HepG2 (cell line): Measurements from ENCODE around the gene ZC3H8. TPM values are rescaled to one million over a fixed set of nuclear protein-coding genes. Genes with fewer than 3 reads are reported as not detected.
A peak's percentile ranks its signal among the peaks of the same experiment; 100 is the strongest.

Experiments used
- ARHGAP35 ChIP-seq: sonication (generic); formaldehyde crosslinking; IDR thresholded peaks from 2 replicates; pipeline ENCODE4 v1.9.0; 2022; ENCODE audit warnings: mild to moderate bottlenecking, inconsistent platforms, moderate library complexity, missing genetic modification reagents, borderline replicate concordance
- CAMTA2 ChIP-seq: sonication (generic); formaldehyde crosslinking; IDR thresholded peaks from 2 replicates; pipeline ENCODE4 v1.4.0; 2020; ENCODE audit warnings: mild to moderate bottlenecking, missing genetic modification reagents, borderline replicate concordance
- JUNB ChIP-seq: sonication (generic); formaldehyde crosslinking; IDR thresholded peaks from 2 replicates; pipeline ENCODE4 v1.8.0; 2022; ENCODE audit warnings: missing genetic modification reagents, mild to moderate bottlenecking, borderline replicate concordance
- KLF13 ChIP-seq: sonication (generic); formaldehyde crosslinking; IDR thresholded peaks from 2 replicates; pipeline ENCODE4 v1.4.0; 2020; ENCODE audit warnings: mild to moderate bottlenecking, missing genetic modification reagents
- MTA1 ChIP-seq: sonication (generic); formaldehyde crosslinking; IDR thresholded peaks from 2 replicates; pipeline ENCODE4 v1.4.0; 2020; ENCODE audit warnings: missing genetic modification reagents, mild to moderate bottlenecking, borderline replicate concordance
- MZF1 ChIP-seq: sonication (generic); formaldehyde crosslinking; IDR thresholded peaks from 2 replicates; pipeline ENCODE4 v1.8.1; 2023; ENCODE audit warnings: mild to moderate bottlenecking, missing genetic modification reagents, borderline replicate concordance
- NCOA2 ChIP-seq: sonication (generic); formaldehyde crosslinking; IDR thresholded peaks from 2 replicates; pipeline ENCODE4 v1.8.0; 2022; ENCODE audit warnings: inconsistent platforms
- NR2F1 ChIP-seq, 2 experiments: fragments of 450-650 bp in 1 of 2; formaldehyde crosslinking in 1 of 2; IDR thresholded peaks; 2 replicates each; pipeline versions ENCODE4 v1.5.0 to v1.6.1; 2016 to 2020; ENCODE audit warnings: mild to moderate bottlenecking in 1 of 2, missing compliant biosample characterization in 1 of 2, missing genetic modification reagents in 1 of 2, moderate library complexity in 1 of 2
- REPIN1 ChIP-seq: sonication (generic); formaldehyde crosslinking; IDR thresholded peaks from 2 replicates; pipeline ENCODE4 v1.8.0; 2022; ENCODE audit warnings: missing genetic modification reagents, low read depth, mild to moderate bottlenecking, borderline replicate concordance
- STAT5B ChIP-seq: sonication (generic); formaldehyde crosslinking; IDR thresholded peaks from 2 replicates; pipeline ENCODE4 v1.4.0; 2020; ENCODE audit warnings: missing genetic modification reagents
- TARDBP ChIP-seq: sonication (generic); formaldehyde crosslinking; IDR thresholded peaks from 2 replicates; pipeline ENCODE4 v1.8.0; 2022; ENCODE audit warnings: mild to moderate bottlenecking, missing genetic modification reagents
- ZNF10 ChIP-seq: sonication (generic); formaldehyde crosslinking; IDR thresholded peaks from 2 replicates; pipeline ENCODE4 v1.4.0; 2020; ENCODE audit warnings: mild to moderate bottlenecking, low read depth, missing genetic modification reagents, borderline replicate concordance
- ZNF205 ChIP-seq: IDR thresholded peaks from 2 replicates; pipeline ENCODE4 v1.6.1; 2018; ENCODE audit warnings: missing biosample characterization, missing genetic modification reagents
- ZNF383 ChIP-seq: sonication (generic); formaldehyde crosslinking; IDR thresholded peaks from 2 replicates; pipeline ENCODE4 v1.4.0; 2020; ENCODE audit warnings: missing genetic modification reagents, mild to moderate bottlenecking, borderline replicate concordance
- ZNF543 ChIP-seq: sonication (generic); formaldehyde crosslinking; IDR thresholded peaks from 2 replicates; pipeline ENCODE4 v1.4.0; 2020; ENCODE audit warnings: mild to moderate bottlenecking, missing genetic modification reagents
- ZNF878 ChIP-seq: sonication (generic); formaldehyde crosslinking; IDR thresholded peaks from 2 replicates; pipeline ENCODE4 v1.8.1; 2023; ENCODE audit warnings: mild to moderate bottlenecking, missing genetic modification reagents, moderate library complexity
- polyA plus RNA-seq, 8 experiments: library from polyadenylated mRNA; depleted of rRNA in 3 of 8; stranded (reverse) in 7 of 8; unstranded in 1 of 8; fragments of >200 nt; fragmentation: Illumina TruSeq in 4 of 8; extraction: Trizol in 4 of 8; gene quantifications; 2 replicates each; pipeline versions ENCODE4 v1.2.1 to v1.2.3, GENCODE V29; 2011 to 2016; ENCODE audit warnings: low read depth in 4 of 8, missing spikeins in 1 of 8, mixed read lengths in 1 of 8; ENCODE audit not compliant: insufficient read depth in 1 of 8
- total RNA-seq, 5 experiments: library from RNA; depleted of rRNA; stranded (reverse); fragments of >200 nt; fragmentation: Illumina TruSeq; extraction: Trizol; gene quantifications; 2 replicates each; pipeline ENCODE4 v1.2.3, GENCODE V29; 2016; ENCODE audit warnings: low read depth in 1 of 5
- TF ChIP-seq, protein P1 (sequence below): sonication (generic); formaldehyde crosslinking; IDR thresholded peaks from 2 replicates; pipeline ENCODE4 v1.4.0; 2020; ENCODE audit warnings: missing genetic modification reagents
- TF ChIP-seq, protein P2 (sequence below): sonication (generic); formaldehyde crosslinking; IDR thresholded peaks from 2 replicates; pipeline ENCODE4 v1.4.0; 2020; ENCODE audit warnings: missing genetic modification reagents
- TF ChIP-seq, protein P3 (sequence below): sonication (generic); formaldehyde crosslinking; IDR thresholded peaks from 2 replicates; pipeline ENCODE4 v1.5.1; 2020; ENCODE audit warnings: missing genetic modification reagents, mild to moderate bottlenecking, borderline replicate concordance
- TF ChIP-seq, protein P4 (sequence below): sonication (generic); formaldehyde crosslinking; IDR thresholded peaks from 2 replicates; pipeline ENCODE4 v1.4.0; 2020; ENCODE audit warnings: missing genetic modification reagents

The ZC3H8 gene
- total and polyA plus RNA-seq, 2 of the 13 experiments (the other 11 are each of a cell fraction or from before 2014, with no cell fraction given): 4.5 to 17.0 TPM

DNA sequence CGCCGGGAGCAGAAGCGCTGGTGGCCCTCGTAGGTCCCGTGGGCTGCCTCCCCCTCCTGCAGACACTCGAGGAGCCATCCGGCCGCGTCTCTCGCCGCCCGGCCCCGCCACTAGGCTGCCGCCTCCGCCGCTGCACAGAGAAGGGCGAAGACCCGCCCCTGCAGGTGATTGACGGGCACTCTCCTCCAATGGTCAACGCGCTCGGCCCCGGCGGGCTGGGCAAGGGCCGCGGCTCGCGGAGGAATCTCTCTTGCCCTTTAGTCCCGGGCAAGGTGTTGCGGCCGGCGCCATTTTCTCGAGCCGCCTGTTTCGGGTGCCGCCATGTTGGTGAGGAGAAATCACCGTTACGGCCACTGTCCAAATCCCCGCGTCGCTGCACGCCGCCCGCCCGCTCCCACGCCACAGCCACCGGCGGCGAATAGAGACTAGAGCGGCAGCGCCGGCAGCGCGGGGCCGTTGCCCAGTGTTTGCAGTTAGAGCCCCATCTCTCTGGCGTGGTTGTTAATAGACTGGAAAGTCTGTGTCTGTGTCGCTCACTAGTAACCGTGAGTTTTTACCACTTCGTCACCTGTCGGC is 20.6 kb upstream of the ZC3H8 start, which contains the start of gene ZC3H6 (continued):
- TF ChIP-seq, protein P1, sequence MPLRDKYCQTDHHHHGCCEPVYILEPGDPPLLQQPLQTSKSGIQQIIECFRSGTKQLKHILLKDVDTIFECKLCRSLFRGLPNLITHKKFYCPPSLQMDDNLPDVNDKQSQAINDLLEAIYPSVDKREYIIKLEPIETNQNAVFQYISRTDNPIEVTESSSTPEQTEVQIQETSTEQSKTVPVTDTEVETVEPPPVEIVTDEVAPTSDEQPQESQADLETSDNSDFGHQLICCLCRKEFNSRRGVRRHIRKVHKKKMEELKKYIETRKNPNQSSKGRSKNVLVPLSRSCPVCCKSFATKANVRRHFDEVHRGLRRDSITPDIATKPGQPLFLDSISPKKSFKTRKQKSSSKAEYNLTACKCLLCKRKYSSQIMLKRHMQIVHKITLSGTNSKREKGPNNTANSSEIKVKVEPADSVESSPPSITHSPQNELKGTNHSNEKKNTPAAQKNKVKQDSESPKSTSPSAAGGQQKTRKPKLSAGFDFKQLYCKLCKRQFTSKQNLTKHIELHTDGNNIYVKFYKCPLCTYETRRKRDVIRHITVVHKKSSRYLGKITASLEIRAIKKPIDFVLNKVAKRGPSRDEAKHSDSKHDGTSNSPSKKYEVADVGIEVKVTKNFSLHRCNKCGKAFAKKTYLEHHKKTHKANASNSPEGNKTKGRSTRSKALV (CRISPR knock-in tag): peak; percentile 75; the same call in 1 of the 2 replicates
- TF ChIP-seq MTA1: peak; percentile 95; the same call in 1 of the 2 replicates
- TF ChIP-seq NR2F1 (CRISPR knock-in tag; IDR thresholded peaks at IDR 0.05): peak; percentile 41 to 44; a peak in 1 of 4 replicates
- TF ChIP-seq ARHGAP35 (CRISPR knock-in tag): peak; percentile 99
- TF ChIP-seq, protein P2, sequence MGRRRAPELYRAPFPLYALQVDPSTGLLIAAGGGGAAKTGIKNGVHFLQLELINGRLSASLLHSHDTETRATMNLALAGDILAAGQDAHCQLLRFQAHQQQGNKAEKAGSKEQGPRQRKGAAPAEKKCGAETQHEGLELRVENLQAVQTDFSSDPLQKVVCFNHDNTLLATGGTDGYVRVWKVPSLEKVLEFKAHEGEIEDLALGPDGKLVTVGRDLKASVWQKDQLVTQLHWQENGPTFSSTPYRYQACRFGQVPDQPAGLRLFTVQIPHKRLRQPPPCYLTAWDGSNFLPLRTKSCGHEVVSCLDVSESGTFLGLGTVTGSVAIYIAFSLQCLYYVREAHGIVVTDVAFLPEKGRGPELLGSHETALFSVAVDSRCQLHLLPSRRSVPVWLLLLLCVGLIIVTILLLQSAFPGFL (CRISPR knock-in tag): peak; percentile 78; the same call in 1 of the 2 replicates
- 0 out of 2 replicates have a peak, but pooled peaks have one; percentile 17 for TF ChIP-seq MZF1 (CRISPR knock-in tag)
- peak; percentile 84 for TF ChIP-seq ZNF878 (CRISPR knock-in tag)
- TF ChIP-seq JUNB (CRISPR knock-in tag): peak; percentile 56
- TF ChIP-seq, protein P3, sequence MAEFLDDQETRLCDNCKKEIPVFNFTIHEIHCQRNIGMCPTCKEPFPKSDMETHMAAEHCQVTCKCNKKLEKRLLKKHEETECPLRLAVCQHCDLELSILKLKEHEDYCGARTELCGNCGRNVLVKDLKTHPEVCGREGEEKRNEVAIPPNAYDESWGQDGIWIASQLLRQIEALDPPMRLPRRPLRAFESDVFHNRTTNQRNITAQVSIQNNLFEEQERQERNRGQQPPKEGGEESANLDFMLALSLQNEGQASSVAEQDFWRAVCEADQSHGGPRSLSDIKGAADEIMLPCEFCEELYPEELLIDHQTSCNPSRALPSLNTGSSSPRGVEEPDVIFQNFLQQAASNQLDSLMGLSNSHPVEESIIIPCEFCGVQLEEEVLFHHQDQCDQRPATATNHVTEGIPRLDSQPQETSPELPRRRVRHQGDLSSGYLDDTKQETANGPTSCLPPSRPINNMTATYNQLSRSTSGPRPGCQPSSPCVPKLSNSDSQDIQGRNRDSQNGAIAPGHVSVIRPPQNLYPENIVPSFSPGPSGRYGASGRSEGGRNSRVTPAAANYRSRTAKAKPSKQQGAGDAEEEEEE (CRISPR knock-in tag): peak; percentile 77; the same call in 1 of the 2 replicates
- TF ChIP-seq ZNF205 (CRISPR knock-in tag): peak; percentile 89
- no peak; the same call in 1 of the 2 replicates for TF ChIP-seq ZNF10 (CRISPR knock-in tag)
- TF ChIP-seq CAMTA2 (CRISPR knock-in tag): peak; percentile 96
- TF ChIP-seq ZNF543: peak; percentile 96
- TF ChIP-seq STAT5B: peak; percentile 76; the same call in 1 of the 2 replicates
- TF ChIP-seq ZNF383 (CRISPR knock-in tag): 0 out of 2 replicates have a peak, but pooled peaks have one; percentile 76
- TF ChIP-seq NCOA2: peak; percentile 72
- TF ChIP-seq, protein P4, sequence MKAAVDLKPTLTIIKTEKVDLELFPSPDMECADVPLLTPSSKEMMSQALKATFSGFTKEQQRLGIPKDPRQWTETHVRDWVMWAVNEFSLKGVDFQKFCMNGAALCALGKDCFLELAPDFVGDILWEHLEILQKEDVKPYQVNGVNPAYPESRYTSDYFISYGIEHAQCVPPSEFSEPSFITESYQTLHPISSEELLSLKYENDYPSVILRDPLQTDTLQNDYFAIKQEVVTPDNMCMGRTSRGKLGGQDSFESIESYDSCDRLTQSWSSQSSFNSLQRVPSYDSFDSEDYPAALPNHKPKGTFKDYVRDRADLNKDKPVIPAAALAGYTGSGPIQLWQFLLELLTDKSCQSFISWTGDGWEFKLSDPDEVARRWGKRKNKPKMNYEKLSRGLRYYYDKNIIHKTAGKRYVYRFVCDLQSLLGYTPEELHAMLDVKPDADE (CRISPR knock-in tag): 0 out of 2 replicates have a peak, but pooled peaks have one; percentile 9
- peak; percentile 97 for TF ChIP-seq TARDBP (CRISPR knock-in tag)
- peak; percentile 56; the same call in 1 of the 2 replicates for TF ChIP-seq KLF13
- peak; percentile 95 for TF ChIP-seq REPIN1 (CRISPR knock-in tag)
